ENCODE data around the gene SLC17A5.
"Not testable (repeated sequence)": the region's sequence is repeated elsewhere in the genome, so short reads cannot be mapped to it uniquely, and the experiment has no call there.

Gene SLC17A5

DNA sequence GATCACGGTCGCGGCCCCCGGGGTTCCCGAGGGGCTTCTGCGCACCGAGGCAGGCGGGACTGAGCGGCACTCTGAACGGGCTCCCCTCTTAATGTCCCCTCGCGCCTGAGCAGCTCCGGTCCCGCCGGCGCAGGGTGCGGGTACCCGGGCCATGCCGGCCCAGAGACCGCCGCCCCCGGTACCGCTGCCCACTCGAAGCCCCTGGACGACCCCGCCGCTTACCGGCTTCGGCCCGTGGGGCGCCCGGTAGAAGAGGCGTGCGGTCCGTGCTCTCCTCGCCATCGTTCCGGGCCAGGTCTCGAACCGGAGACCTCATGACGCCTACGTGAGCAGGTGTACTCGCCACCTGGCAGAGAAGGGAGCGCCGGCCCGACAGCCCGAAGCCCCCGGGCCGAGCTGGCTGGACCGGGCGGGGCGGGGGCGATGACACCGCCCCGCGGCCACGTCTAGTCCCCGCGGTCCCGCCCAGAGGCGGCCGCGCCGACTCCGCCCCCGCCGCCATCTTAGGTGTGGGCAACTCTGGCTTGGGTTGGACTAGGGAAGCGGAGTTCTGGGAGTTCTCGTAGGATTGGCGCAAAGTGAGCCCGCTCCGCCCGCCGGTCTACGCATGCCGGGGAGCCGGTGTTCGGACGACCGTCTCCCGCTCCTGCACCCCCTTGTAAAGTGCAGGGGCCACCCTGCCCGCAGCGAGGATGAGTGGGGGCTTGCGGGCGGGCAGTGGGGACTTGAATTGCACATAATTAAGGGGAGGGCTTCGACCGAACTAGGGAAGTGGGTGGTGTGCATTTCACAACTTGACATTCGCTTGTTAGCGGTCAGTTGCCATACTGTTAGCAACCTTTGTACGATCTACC is at the start of gene SLC17A5:
TSS of gene SLC17A5 (minus strand) at position 422 of the 854 bp plus-strand sequence. CDS start at position 316, 106 bp downstream.
- DNase-seq: peak; percentile 76

DNA sequence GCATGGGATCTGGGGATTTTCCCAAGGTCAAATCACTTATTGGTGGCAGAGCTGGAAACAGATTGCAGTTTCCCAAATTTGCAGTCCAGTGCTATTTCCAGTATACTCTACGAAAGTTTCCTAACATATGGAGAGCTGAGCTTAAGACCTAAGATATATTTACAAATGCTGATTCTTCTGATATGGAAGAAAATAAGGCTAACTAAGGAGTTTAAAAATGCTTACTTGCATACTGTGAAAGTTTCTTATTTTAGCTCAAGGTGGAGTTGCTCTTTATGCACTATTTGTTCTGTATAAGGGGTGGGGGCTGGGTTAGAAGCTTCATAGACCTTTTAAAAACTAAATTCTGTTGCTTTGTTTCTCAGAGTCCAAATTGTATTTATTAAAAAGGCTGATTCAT is 49.7 kb upstream of the SLC17A5 start:
- no peak for DNase-seq

GRCh38 chr6:73702444-73702843 is 48.7 kb upstream of the SLC17A5 start:
- no peak for DNase-seq

DNA sequence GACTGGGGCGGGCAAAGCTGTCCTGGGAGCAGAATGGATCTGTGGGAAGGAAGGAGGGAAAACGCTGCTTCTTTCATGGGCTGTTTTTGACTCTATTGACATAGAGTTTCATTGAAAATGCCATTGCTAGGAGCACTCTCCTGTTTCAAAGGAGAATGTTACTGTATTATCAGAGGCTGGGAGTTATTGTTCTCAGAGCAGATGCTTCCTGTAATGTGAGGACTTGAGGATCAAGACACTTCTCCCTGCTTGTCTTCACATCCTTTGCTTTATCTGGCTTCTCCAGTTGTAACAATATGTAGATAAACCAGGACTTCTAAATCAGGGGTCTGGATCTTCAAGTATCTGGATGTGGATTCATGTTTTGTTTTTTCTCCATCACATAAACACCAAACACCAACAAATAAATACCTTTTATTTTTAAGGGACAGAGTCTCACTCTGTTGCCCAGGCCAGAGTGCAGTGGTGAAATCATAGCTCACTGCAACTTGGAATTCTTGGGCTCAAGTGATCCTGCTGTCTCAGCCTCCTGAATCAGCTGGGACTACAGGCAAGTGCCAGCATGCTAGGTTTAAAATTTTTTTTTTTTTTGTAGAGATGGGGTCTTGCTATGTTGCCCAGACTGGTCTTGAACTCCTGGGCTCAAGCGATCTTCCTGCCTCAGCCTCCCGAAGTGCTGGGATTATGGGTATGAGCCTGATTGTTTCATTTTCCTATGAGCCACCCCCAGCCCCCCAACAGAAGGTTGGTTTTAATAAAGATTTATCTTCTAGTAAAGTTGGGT is 46.1 kb upstream of the SLC17A5 start:
- DNase-seq: no peak

DNA sequence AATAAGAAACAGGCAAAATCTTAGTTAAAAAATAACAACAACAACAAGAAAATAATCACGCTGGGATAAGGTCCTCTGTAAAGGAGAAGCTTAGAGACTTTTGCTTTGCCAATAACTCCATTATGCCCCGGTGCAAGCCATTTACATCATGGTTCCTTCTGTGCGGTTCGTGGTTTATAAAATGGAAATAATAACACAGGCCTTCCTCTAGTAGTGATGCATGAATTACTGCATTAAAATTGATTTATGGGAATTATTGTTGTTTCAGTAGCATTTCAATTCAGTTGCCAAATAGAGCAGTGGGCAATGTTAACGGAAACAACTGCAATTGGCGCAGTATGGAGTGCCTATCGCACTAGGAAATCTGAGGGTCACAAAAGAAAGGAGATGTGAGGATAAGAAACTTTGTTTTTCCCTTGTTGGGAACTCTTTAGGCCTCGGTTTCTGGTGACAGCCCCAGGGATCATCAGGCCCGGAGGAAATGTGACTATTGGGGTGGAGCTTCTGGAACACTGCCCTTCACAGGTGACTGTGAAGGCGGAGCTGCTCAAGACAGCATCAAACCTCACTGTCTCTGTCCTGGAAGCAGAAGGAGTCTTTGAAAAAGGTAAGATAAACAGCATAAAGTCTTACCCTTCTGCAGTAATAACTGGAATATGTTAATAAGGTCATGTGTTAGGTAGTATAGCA is 43.3 kb upstream of the SLC17A5 start:
- DNase-seq: no peak

DNA sequence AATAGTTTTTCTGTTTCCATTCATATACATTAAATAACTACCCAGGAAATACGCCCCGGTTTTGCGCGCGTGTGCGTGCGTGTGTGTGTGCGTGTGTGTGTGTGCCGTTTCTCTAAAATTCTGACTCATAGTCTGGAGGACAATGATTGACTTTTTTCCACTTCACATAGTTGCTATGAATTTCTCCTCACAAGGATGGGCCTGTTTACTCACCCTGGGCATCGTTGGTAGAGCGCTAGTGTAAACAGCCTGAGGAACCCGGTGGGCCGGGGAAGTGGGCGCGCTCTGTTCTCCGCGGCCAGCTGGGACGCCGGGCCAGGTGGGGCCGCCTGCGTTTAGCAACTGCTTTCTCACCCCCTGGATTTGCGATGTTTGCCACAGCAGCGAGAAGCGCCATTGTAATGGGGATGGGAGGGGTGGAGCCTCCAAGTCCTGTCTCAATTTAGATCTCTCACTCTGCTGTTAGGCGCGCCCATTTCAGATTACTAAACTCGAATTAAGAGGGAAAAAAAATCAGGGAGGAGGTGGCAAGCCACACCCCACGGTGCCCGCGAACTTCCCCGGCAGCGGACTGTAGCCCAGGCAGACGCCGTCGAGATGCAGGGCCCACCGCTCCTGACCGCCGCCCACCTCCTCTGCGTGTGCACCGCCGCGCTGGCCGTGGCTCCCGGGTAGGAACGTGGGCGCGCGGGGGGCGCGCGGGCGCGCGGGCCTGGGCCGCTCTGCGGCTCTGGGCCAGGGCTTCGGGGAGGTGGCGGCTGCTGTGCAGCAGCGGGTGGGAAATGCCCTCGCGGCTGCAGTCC is 42.0 kb upstream of the SLC17A5 start, which contains the start of gene CD109:
TSS of gene CD109 (plus strand) at position 585 of the 803 bp plus-strand sequence. CDS start at position 598, 13 bp downstream.
- DNase-seq: no peak

GRCh38 chr6:73694711-73695411 is 41.1 kb upstream of the SLC17A5 start:
- no peak for DNase-seq

DNA sequence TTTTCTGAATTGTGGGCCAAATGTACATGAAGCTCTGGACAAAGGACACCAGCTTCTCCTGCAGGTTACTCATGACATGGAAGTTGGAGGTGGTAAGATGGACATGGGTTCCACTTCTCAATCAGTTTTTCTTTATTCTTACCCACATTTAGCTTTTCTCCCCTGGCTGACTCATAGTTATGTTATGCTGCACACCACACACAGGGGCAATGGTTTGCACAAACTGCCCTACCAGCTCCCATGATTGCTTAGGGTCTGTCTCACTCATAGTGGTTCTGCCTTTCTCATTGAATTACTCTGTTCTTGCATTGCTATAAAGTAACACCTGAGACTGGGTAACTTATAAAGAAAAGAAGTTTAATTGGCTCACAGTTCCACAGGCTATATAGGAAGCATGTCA is 37.7 kb upstream of the SLC17A5 start:
- no peak for DNase-seq

DNA sequence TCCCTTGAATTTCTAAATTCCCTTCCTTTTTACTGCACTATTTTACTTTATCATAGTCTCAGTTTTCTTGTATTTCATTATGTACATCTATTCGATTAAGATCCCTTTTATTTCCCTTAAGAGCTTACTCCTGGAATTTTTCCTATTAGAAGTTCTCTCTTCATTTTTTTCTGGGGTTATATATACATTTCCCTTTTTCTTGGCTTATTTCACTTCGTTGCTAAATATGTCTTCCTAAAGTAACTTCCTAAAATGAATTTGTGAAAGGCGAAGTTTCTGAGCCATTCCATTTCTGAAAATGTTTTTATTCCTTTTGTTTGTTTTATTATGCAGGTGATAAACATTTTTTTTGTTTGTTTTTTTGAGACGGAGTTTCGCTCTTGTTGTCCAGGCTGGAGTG is 36.3 kb upstream of the SLC17A5 start:
- no peak for DNase-seq

GRCh38 chr6:73688351-73688750 is 34.6 kb upstream of the SLC17A5 start:
- no peak for DNase-seq

DNA sequence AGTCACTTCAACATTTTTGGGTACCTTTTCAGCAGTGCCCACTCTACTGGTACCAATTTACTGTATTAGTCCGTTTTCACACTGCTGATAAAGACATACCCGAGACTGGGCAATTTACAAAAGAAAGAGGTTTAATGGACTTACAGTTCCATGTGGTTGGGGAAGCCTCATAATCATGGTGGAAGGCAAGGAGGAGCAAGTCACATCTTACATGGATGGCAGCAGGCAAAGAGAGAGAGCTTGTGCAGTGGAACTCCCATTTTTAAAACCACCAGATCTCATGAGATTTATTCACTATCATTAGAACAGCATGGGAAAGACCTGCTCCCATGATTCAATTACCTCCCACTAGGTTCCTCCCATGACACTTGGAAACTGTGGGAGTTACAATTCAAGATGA is 29.8 kb upstream of the SLC17A5 start:
- DNase-seq: not testable (repeated sequence)

GRCh38 chr6:73680289-73680918 is 26.6 kb upstream of the SLC17A5 start:
- no peak for DNase-seq

- DNase-seq: not testable (repeated sequence)
These were observed 26.1 kb upstream of the SLC17A5 start for GRCh38 chr6:73679846-73680245.

DNA sequence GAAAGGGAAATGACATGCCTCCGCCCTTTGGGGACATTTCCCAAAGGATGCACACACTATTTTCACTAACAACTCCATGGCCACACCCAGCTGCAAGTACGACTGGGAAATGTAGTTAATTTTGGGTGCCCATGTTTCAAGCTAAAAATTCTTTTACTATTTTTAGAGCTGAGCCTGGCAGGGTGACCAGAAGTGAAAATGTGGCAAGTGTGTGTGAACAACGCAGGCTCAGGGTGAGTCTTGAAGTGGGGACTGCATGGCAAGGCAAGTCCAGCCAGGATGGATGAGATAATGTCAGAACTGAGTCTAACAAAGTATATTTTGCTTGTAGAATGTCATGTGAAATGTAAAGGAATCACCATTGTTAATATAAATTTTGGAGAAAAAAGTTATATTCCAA is 25.2 kb upstream of the SLC17A5 start:
- no peak for DNase-seq

GRCh38 chr6:73675466-73676098 is 21.8 kb upstream of the SLC17A5 start:
- no peak for DNase-seq

GRCh38 chr6:73671911-73672685 is 18.3 kb upstream of the SLC17A5 start:
- DNase-seq: no peak

DNA sequence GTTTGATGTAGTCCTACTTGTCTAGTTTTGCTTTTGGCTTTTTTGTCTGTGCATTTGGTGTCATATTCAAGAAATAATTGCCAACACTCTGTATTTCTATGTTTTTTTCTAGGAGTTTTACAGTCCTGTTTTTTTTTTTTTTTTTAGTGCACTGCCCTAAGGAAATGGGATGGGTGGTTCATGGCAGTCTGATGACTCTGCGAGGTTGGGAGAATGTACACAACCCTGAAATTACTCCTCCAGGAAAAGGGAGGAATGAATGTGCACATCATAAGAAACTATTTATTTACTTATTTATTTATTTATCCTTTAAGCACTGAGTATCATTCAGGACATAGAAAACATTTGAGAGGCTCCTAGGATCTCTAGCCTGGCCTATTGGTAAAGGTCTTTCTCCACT is 15.2 kb upstream of the SLC17A5 start:
- DNase-seq: no peak

DNA sequence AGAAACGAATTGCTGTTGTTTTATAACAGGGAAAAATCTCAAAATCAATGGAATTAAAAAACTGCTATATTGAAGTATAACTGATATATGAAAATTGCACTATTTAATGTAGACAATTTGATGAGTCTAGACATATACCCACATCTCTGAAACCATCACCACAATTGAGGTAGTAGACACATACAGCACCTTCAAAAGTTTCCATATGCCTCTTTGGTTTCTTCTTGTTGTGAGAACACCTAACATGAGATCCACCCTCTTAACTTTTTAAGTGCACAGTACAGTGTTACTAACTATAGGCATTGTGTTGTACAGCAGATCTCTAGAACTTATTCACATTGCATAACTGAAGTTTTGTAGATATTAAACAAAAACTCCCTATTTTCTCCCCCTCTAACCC is 14.0 kb upstream of the SLC17A5 start:
- DNase-seq: no peak

DNA sequence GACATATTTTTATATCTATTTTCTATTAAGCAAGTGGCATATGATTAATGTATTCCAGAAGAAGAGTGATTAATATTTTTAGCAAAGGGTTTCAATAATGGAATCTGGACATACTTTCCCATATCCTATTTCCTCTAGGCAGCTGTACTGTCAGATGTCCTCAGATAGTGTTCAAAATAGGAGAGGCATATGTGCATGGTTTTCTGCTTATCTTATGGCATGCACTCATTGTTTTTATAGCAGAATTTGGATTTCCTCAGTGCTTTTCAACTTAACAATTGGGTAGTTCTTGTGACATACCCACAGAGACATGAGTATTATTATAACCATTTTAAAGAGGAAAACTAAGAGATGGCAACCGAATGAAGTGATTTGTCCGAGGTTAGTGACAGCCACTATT is 12.6 kb upstream of the SLC17A5 start:
- DNase-seq: no peak
